GM12878 (cell line): Measurements from ENCODE around the gene EN1.

Experiments used
- BMI1 ChIP-seq: fragments of 450-650 bp; IDR thresholded peaks from 2 replicates; pipeline ENCODE4 v1.6.1; 2016; ENCODE audit warnings: mild to moderate bottlenecking, moderate library complexity, borderline replicate concordance
- GABPA ChIP-seq: IDR thresholded peaks from 2 replicates; pipeline ENCODE4 v1.6.1; 2014; ENCODE audit warnings: antibody characterized with exemption, low read depth, mild to moderate bottlenecking, inconsistent platforms
- JUND ChIP-seq: IDR thresholded peaks from 2 replicates; pipeline ENCODE4 v1.6.1; 2012; ENCODE audit warnings: low read depth, mild to moderate bottlenecking, low read length, improper control_type of control experiment, moderate library complexity
- NBN ChIP-seq: fragments of 450-650 bp; IDR thresholded peaks from 2 replicates; pipeline ENCODE4 v1.6.1; 2016
- POLR2AphosphoS5 ChIP-seq: IDR thresholded peaks from 2 replicates; pipeline ENCODE4 v1.6.1; 2011; ENCODE audit warnings: mild to moderate bottlenecking, low read length, inconsistent platforms
- SIN3A ChIP-seq: IDR thresholded peaks from 2 replicates; pipeline ENCODE4 v1.6.1; 2012; ENCODE audit warnings: low read depth, low read length, improper control_type of control experiment
- SRF ChIP-seq, 2 experiments: IDR thresholded peaks; 2 replicates each; pipeline ENCODE4 v1.6.1; 2011; ENCODE audit warnings: low read depth in 2 of 2, low read length in 2 of 2, mild to moderate bottlenecking in 1 of 2, moderate library complexity in 1 of 2
- TAF1 ChIP-seq: IDR thresholded peaks from 2 replicates; pipeline ENCODE4 v1.6.1; 2011; ENCODE audit warnings: mild to moderate bottlenecking, low read depth, low read length, borderline replicate concordance
- ZBTB33 ChIP-seq: fragments of 450-650 bp; IDR thresholded peaks from 2 replicates; pipeline ENCODE4 v1.6.1; 2017; ENCODE audit warnings: mild to moderate bottlenecking
- TF ChIP-seq, protein P1 (sequence below), 3 experiments: IDR thresholded peaks in 2 of 3; conservative IDR thresholded peaks in 1 of 3; 2 replicates each; pipeline ENCODE4 v1.5.1; 2011; ENCODE audit warnings: low read depth in 3 of 3, low read length in 3 of 3, mild to moderate bottlenecking in 3 of 3, control low read depth in 2 of 3, moderate library complexity in 2 of 3, inconsistent platforms in 1 of 3, mixed read lengths in 1 of 3; ENCODE audit not compliant: control insufficient read depth in 2 of 3, insufficient read depth in 1 of 3; ENCODE audit errors: extremely low read depth in 1 of 3

- TF ChIP-seq BMI1 (no peak), ZBTB33 (no peak), SRF (IDR thresholded peaks at IDR 0.05; ENCODE audit: low read depth in 2 of 2, low read length in 2 of 2) (no peak), GABPA (no peak), NBN (no peak), SIN3A (no peak), JUND (no peak), TAF1 (no peak), POLR2AphosphoS5 (no peak)
- TF ChIP-seq, protein P1, sequence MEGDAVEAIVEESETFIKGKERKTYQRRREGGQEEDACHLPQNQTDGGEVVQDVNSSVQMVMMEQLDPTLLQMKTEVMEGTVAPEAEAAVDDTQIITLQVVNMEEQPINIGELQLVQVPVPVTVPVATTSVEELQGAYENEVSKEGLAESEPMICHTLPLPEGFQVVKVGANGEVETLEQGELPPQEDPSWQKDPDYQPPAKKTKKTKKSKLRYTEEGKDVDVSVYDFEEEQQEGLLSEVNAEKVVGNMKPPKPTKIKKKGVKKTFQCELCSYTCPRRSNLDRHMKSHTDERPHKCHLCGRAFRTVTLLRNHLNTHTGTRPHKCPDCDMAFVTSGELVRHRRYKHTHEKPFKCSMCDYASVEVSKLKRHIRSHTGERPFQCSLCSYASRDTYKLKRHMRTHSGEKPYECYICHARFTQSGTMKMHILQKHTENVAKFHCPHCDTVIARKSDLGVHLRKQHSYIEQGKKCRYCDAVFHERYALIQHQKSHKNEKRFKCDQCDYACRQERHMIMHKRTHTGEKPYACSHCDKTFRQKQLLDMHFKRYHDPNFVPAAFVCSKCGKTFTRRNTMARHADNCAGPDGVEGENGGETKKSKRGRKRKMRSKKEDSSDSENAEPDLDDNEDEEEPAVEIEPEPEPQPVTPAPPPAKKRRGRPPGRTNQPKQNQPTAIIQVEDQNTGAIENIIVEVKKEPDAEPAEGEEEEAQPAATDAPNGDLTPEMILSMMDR (IDR thresholded peaks at IDR 0.05 in 2 of 3, conservative IDR thresholded peaks at IDR 0.05 in 1 of 3; ENCODE audit: control insufficient read depth in 2 of 3, extremely low read depth in 1 of 3, insufficient read depth in 1 of 3, low read depth in 3 of 3, low read length in 3 of 3): no peak
These were observed 11.0 kb downstream of the EN1 start for GRCh38 chr2:118836411-118836930.
